ENCODE data around the gene COL4A1. TPM values are rescaled to one million over a fixed set of nuclear protein-coding genes. Genes with fewer than 3 reads are reported as not detected.

The COL4A1 gene
- total RNA-seq, 1 experiment from 2014 or later = not detected

DNA sequence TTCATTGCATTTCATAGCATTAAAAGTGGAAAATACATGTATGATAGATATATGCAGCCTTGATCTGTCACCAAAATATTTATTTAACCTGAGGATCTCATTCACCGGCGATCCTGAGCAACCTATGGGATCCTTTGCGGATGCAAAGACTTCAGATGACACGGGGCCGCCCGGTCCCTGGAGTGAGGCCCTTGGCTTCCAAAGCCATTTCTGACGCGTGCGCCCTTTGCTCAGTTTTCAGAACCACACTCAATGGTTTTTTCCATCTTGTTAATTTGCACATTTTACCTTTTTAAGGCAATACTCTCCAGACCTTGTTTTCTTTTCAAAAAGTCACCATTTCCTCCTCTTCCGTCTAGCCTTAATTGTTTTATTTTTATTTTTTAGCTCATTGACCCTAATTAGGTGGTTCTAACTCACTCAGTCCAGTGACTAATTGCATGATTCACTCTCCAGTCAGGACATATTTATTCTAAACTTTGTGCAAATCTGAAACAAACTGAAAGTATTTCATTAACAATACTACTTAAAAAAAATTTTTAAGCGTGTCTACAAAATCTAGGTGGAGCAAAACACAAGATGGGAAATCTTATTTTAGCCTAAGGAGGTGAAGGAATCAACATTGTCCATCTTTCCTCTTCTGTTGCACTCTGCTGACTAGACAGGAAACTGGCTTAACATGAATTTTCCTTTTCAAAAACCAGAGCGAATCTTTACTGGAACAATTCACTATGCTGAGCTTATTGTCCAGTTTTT is 47.9 kb downstream of the COL4A1 start:
- Histone ChIP-seq H3K9ac (ENCODE audit: low read length) (no peak overlapping the region), H2AFZ (ENCODE audit: low read length) (no peak overlapping the region)

GRCh38 chr13:110257408-110257807 is 49.5 kb downstream of the COL4A1 start:
- Histone ChIP-seq H2AFZ (ENCODE audit: low read length) (no peak overlapping the region), H3K4me3 (ENCODE audit: low read length) (no peak overlapping the region), H3K36me3 (ENCODE audit: insufficient read depth, low read length) (no peaks in the 10 kb centered on the region), H3K9me3 (ENCODE audit: low read length) (no peaks in the 10 kb centered on the region), H3K79me2 (ENCODE audit: low read length) (no peaks in the 10 kb centered on the region), H3K4me1 (ENCODE audit: low read length) (no peaks in the 10 kb centered on the region), H3K9ac (ENCODE audit: low read length) (no peak overlapping the region), H3K27ac (ENCODE audit: low read length) (no peak overlapping the region), H3K27me3 (ENCODE audit: low read length) (no peaks in the 10 kb centered on the region), H4K20me1 (ENCODE audit: insufficient read depth, low read depth, low read length) (no peaks in the 10 kb centered on the region), H3K9me2 (replicated peaks; ENCODE audit: insufficient read depth, low read length) (no peaks in the 10 kb centered on the region), H3K4me2 (ENCODE audit: low read depth, low read length, poor library complexity, severe bottlenecking) (no peak overlapping the region)
- DNase-seq = no peak

More for the DNA sequence above, 47.9 kb downstream of the COL4A1 start:
- Histone ChIP-seq H3K9me3 (ENCODE audit: low read length) (no peaks in the 10 kb centered on the region), H3K4me2 (ENCODE audit: low read depth, low read length, poor library complexity, severe bottlenecking) (no peak overlapping the region), H3K9me2 (replicated peaks; ENCODE audit: insufficient read depth, low read length) (no peaks in the 10 kb centered on the region), H3K27me3 (ENCODE audit: low read length) (no peaks in the 10 kb centered on the region), H3K79me2 (ENCODE audit: low read length) (no peaks in the 10 kb centered on the region), H4K20me1 (ENCODE audit: insufficient read depth, low read depth, low read length) (no peaks in the 10 kb centered on the region), H3K36me3 (ENCODE audit: insufficient read depth, low read length) (no peaks in the 10 kb centered on the region), H3K4me1 (ENCODE audit: low read length) (no peaks in the 10 kb centered on the region), H3K27ac (ENCODE audit: low read length) (no peak overlapping the region), H3K4me3 (ENCODE audit: low read length) (no peak overlapping the region)
- no peak for DNase-seq

DNA sequence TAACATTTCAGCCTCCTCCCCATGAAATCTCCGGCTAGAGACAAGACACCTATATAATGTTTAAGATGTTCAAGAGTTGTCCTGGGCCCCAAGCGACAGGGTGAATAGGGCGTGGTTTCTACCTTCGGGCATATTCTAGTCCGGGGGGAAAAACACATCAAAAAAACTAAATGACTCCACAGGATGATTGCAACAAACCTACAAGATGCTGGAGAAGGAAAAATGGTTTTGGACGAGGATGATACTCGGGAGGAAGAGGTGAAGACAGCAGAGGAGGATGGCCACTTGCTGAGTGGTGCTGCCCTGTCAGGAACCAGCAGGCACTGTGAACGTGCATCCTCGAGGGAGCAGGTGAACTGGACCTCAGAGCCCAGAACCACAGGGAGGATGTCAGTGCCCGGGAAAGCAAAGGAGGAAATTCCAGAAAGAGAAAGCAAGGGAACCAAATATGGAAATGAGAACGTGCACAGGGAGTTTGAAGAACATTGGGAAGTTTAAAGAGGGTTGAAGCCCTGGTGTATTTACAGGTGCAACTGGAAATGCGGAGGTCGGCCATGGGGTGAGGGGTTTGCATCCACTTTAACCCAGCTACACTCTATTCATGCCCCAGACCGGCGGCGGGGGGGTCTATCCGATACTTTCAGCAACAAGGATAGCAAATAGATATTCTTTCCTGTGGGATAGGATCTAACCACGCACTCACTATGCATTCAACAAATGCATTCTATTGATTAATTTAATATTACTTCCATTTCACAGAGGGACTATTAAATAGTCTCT is 50.6 kb downstream of the COL4A1 start:
- H3K9me3 ChIP-seq (ENCODE audit: low read length) = no peaks in the 10 kb centered on the region
- no peak overlapping the region for H3K9ac ChIP-seq (ENCODE audit: low read length)
- no peaks in the 10 kb centered on the region for H3K27me3 ChIP-seq (ENCODE audit: low read length)
- DNase-seq = no peak
- no peaks in the 10 kb centered on the region for H3K4me1 ChIP-seq (ENCODE audit: low read length)
- no peak overlapping the region for H2AFZ ChIP-seq (ENCODE audit: low read length)
- H3K27ac ChIP-seq (ENCODE audit: low read length) = no peak overlapping the region
- H3K4me3 ChIP-seq (ENCODE audit: low read length) = no peak overlapping the region
- no peaks in the 10 kb centered on the region for H3K79me2 ChIP-seq (ENCODE audit: low read length)
- H3K36me3 ChIP-seq (ENCODE audit: insufficient read depth, low read length) = no peaks in the 10 kb centered on the region
- no peaks in the 10 kb centered on the region for H4K20me1 ChIP-seq (ENCODE audit: insufficient read depth, low read depth, low read length)
- no peak overlapping the region for H3K4me2 ChIP-seq (ENCODE audit: low read depth, low read length, poor library complexity, severe bottlenecking)
- no peaks in the 10 kb centered on the region for H3K9me2 ChIP-seq (replicated peaks; ENCODE audit: insufficient read depth, low read length)

DNA sequence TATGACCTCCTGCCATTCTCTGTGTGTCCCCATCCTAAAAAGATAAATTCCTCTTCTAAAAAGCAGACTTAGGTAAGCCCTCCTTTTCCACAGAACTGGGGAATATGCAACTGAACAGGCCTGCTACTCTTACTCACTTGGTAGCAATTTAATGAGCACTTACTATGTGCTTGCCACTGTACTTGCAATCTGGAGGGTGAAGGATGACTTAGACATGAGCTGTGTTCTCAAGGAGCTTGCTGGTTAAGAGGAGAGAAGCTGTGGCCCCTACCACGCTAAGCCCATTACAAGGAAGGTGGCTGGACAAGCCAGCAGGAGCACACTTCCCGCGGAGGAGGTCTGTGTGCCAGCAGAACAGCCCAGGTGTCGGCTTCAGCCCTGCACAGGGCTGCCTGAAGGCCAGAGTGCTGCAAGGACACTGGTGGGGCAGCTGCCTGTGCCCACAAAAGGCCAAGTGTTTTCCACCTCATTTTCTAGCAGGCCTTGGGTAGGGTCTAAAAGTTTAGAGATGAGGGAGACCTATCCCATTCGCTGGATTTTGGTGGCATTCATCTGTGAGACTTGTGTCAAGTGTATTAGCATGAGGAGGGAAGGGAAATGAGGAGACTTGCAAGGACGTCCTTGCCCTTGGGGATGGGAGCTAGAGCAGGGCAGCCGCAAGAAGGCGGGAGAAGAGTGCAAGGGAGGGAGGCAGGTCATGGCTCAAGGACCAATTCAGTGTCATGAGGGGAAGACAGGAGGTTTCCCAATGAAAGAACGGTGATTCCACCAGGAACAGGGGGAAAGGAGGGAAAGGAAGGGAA is 52.0 kb downstream of the COL4A1 start:
- H3K27ac ChIP-seq (ENCODE audit: low read length) = no peak overlapping the region
- no peak overlapping the region for H3K9ac ChIP-seq (ENCODE audit: low read length)
- H3K79me2 ChIP-seq (ENCODE audit: low read length) = no peaks in the 10 kb centered on the region
- no peaks in the 10 kb centered on the region for H4K20me1 ChIP-seq (ENCODE audit: insufficient read depth, low read depth, low read length)
- H3K9me3 ChIP-seq (ENCODE audit: low read length) = no peaks in the 10 kb centered on the region
- no peak overlapping the region for H3K4me3 ChIP-seq (ENCODE audit: low read length)
- no peak overlapping the region for H2AFZ ChIP-seq (ENCODE audit: low read length)
- H3K27me3 ChIP-seq (ENCODE audit: low read length) = no peaks in the 10 kb centered on the region
- H3K4me1 ChIP-seq (ENCODE audit: low read length) = no peaks in the 10 kb centered on the region
- DNase-seq = no peak
- H3K36me3 ChIP-seq (ENCODE audit: insufficient read depth, low read length) = no peaks in the 10 kb centered on the region
- H3K4me2 ChIP-seq (ENCODE audit: low read depth, low read length, poor library complexity, severe bottlenecking) = no peak overlapping the region
- H3K9me2 ChIP-seq (replicated peaks; ENCODE audit: insufficient read depth, low read length) = no peaks in the 10 kb centered on the region

DNA sequence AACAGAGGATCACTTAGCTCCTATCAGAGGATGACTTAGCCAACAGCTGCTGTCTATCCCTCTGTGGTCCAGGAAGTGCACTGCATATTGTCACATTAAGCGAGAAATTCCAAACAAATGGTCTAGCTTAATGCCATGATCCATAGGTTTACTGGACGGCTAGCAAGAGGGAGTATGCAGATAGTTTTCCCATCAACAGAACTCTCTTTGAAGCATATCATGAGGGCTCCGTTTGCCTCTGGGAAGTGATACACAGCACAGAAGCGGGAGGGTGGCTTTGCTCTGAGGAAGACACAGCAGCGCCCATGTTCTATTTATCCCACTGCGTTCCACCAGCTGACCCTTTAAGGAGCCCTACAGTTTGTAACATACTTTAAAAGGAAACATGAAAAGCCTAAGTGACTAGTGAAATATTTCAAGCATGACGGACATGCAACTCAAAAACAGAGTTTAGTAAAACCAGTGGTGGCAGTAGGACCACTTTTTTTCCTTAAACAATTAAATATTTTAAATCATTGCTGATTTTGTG is 52.7 kb downstream of the COL4A1 start:
- DNase-seq = no peak
- H2AFZ ChIP-seq (ENCODE audit: low read length) = no peak overlapping the region

DNA sequence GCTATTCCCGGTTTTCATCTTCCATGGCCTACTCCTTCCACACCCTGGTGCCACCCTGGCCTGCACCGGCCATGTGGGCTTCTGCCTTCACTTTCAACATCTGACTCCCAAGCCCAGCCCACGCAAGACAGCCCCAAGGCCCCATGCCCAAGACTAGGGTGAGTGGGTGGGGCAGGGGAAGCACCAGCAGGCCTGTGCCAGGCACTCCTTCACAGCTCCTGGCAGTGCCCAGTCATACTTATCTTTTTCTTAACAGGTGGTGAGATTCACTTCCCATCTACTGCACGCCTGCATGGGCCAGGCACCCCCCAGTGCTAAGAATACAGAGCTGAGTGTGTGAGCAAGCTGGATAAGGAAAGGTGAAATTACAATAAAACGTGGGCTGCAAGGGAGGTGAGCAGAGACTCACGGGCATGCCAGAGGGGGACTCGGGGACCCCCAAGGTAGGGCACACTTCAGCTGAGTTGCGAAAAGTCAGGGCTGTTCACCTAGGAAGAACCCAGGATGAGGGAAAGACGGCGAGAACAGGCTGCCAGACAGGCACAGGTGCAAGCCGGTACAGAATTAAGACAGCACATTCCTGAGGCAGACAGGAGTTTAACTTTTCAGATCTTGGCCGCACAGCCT is 55.7 kb downstream of the COL4A1 start:
- no peaks in the 10 kb centered on the region for H3K4me1 ChIP-seq (ENCODE audit: low read length)
- H3K27me3 ChIP-seq (ENCODE audit: low read length) = no peaks in the 10 kb centered on the region
- H3K36me3 ChIP-seq (ENCODE audit: insufficient read depth, low read length) = no peaks in the 10 kb centered on the region
- H3K4me2 ChIP-seq (ENCODE audit: low read depth, low read length, poor library complexity, severe bottlenecking) = no peak overlapping the region
- H4K20me1 ChIP-seq (ENCODE audit: insufficient read depth, low read depth, low read length) = no peaks in the 10 kb centered on the region
- DNase-seq = no peak
- H3K27ac ChIP-seq (ENCODE audit: low read length) = no peak overlapping the region
- H2AFZ ChIP-seq (ENCODE audit: low read length) = no peak overlapping the region
- H3K9me2 ChIP-seq (replicated peaks; ENCODE audit: insufficient read depth, low read length) = no peaks in the 10 kb centered on the region
- H3K79me2 ChIP-seq (ENCODE audit: low read length) = no peaks in the 10 kb centered on the region
- H3K9ac ChIP-seq (ENCODE audit: low read length) = no peak overlapping the region
- no peaks in the 10 kb centered on the region for H3K9me3 ChIP-seq (ENCODE audit: low read length)
- H3K4me3 ChIP-seq (ENCODE audit: low read length) = no peak overlapping the region

More for the DNA sequence above, 52.7 kb downstream of the COL4A1 start:
- H3K27ac ChIP-seq (ENCODE audit: low read length) = no peak overlapping the region
- no peak overlapping the region for H3K4me2 ChIP-seq (ENCODE audit: low read depth, low read length, poor library complexity, severe bottlenecking)
- no peaks in the 10 kb centered on the region for H4K20me1 ChIP-seq (ENCODE audit: insufficient read depth, low read depth, low read length)
- H3K9me2 ChIP-seq (replicated peaks; ENCODE audit: insufficient read depth, low read length) = no peaks in the 10 kb centered on the region
- no peaks in the 10 kb centered on the region for H3K4me1 ChIP-seq (ENCODE audit: low read length)
- no peaks in the 10 kb centered on the region for H3K79me2 ChIP-seq (ENCODE audit: low read length)
- no peak overlapping the region for H3K4me3 ChIP-seq (ENCODE audit: low read length)
- H3K27me3 ChIP-seq (ENCODE audit: low read length) = no peaks in the 10 kb centered on the region
- H3K9me3 ChIP-seq (ENCODE audit: low read length) = no peaks in the 10 kb centered on the region
- H3K9ac ChIP-seq (ENCODE audit: low read length) = no peak overlapping the region
- H3K36me3 ChIP-seq (ENCODE audit: insufficient read depth, low read length) = no peaks in the 10 kb centered on the region

GRCh38 chr13:110250258-110250891 is 56.6 kb downstream of the COL4A1 start:
- no peak for DNase-seq
- H2AFZ ChIP-seq (ENCODE audit: low read length) = no peak overlapping the region
- H3K4me2 ChIP-seq (ENCODE audit: low read depth, low read length, poor library complexity, severe bottlenecking) = no peak overlapping the region
- H3K4me1 ChIP-seq (ENCODE audit: low read length) = no peaks in the 10 kb centered on the region
- no peak overlapping the region for H3K4me3 ChIP-seq (ENCODE audit: low read length)
- no peaks in the 10 kb centered on the region for H4K20me1 ChIP-seq (ENCODE audit: insufficient read depth, low read depth, low read length)
- no peaks in the 10 kb centered on the region for H3K27me3 ChIP-seq (ENCODE audit: low read length)
- no peaks in the 10 kb centered on the region for H3K36me3 ChIP-seq (ENCODE audit: insufficient read depth, low read length)
- H3K79me2 ChIP-seq (ENCODE audit: low read length) = no peaks in the 10 kb centered on the region
- no peak overlapping the region for H3K27ac ChIP-seq (ENCODE audit: low read length)
- no peaks in the 10 kb centered on the region for H3K9me3 ChIP-seq (ENCODE audit: low read length)
- H3K9me2 ChIP-seq (replicated peaks; ENCODE audit: insufficient read depth, low read length) = no peaks in the 10 kb centered on the region
- no peak overlapping the region for H3K9ac ChIP-seq (ENCODE audit: low read length)

Measured in Karpas-422 (cell line).